Effector memory CD8-positive, alpha-beta T cell (primary cell): ENCODE results near the gene SIX3.

Source experiments
- ATAC-seq: fragments of 150-1000 bp; cut with Tn5 transposase; replicated peaks from 2 replicates; pipeline ENCODE4 v1.10.0; 2021; ENCODE audit warnings: mild to moderate bottlenecking, moderate library complexity
- DNase-seq, 3 experiments: peaks; one replicate each; pipeline ENCODE4 v3.0.0; 2021
- H3K27ac Mint-ChIP-seq, 2 donors: one replicate each; pipeline ENCODE4 v1.8.0; 2022; ENCODE audit warnings: mild to moderate bottlenecking in 2 of 2, mixed read lengths in 2 of 2, moderate library complexity in 2 of 2
- H3K27me3 Mint-ChIP-seq, 2 donors: one replicate each; pipeline ENCODE4 v1.8.0; 2022; ENCODE audit warnings: mixed read lengths in 2 of 2
- H3K36me3 Mint-ChIP-seq: one replicate; pipeline ENCODE4 v1.8.0; 2022; ENCODE audit warnings: mild to moderate bottlenecking, moderate library complexity, mixed read lengths; ENCODE audit not compliant: insufficient read depth
- H3K4me1 Mint-ChIP-seq, 2 donors: one replicate each; pipeline ENCODE4 v1.8.0; 2022; ENCODE audit warnings: low read depth in 2 of 2, mixed read lengths in 2 of 2
- H3K4me3 Mint-ChIP-seq, 2 donors: one replicate each; pipeline ENCODE4 v1.8.0; 2022; ENCODE audit warnings: mild to moderate bottlenecking in 2 of 2, mixed read lengths in 2 of 2, moderate library complexity in 2 of 2
- H3K9me3 Mint-ChIP-seq, 2 donors: one replicate each; pipeline ENCODE4 v1.8.0; 2022; ENCODE audit warnings: mixed read lengths in 2 of 2

SIX3 gene

GRCh38 chr2:44962176-44962695, 20.7 kb downstream of the SIX3 start:
- H3K4me1 Mint-ChIP-seq = no peaks in the 10 kb centered on the region
- ATAC-seq = no peak
- no peak for DNase-seq
- H3K36me3 Mint-ChIP-seq = no peaks in the 10 kb centered on the region
- H3K9me3 Mint-ChIP-seq = no peaks in the 10 kb centered on the region
- H3K27me3 Mint-ChIP-seq = peaks cover 70 to 95% of the 10 kb centered on the region in 2 donors
- no peak overlapping the region for H3K4me3 Mint-ChIP-seq
- H3K27ac Mint-ChIP-seq = no peak overlapping the region

GRCh38 chr2:44964752-44965236, 23.3 kb downstream of the SIX3 start:
- Mint-ChIP-seq H3K4me1 (no peaks in the 10 kb centered on the region), H3K4me3 (no peak overlapping the region), H3K27me3 (peaks cover 53 to 69% of the 10 kb centered on the region in 2 donors), H3K36me3 (no peaks in the 10 kb centered on the region), H3K27ac (no peak overlapping the region), H3K9me3 (no peaks in the 10 kb centered on the region)
- no peak for DNase-seq
- no peak for ATAC-seq

- H3K36me3 Mint-ChIP-seq = no peaks in the 10 kb centered on the region
- no peak for DNase-seq
- H3K4me1 Mint-ChIP-seq = no peaks in the 10 kb centered on the region
- no peaks in the 10 kb centered on the region for H3K9me3 Mint-ChIP-seq
- no peak overlapping the region for H3K27ac Mint-ChIP-seq
- ATAC-seq = no peak
- peaks cover 48 to 63% of the 10 kb centered on the region in 2 donors for H3K27me3 Mint-ChIP-seq
- no peak overlapping the region for H3K4me3 Mint-ChIP-seq
Observed at GRCh38 chr2:44965684-44966083, 24.2 kb downstream of the SIX3 start.

GRCh38 chr2:44967056-44967455, 25.6 kb downstream of the SIX3 start:
- H3K36me3 Mint-ChIP-seq = no peaks in the 10 kb centered on the region
- no peak overlapping the region for H3K4me3 Mint-ChIP-seq
- no peaks in the 10 kb centered on the region for H3K4me1 Mint-ChIP-seq

GRCh38 chr2:44967727-44968432, 26.4 kb downstream of the SIX3 start:
- no peak overlapping the region for H3K4me3 Mint-ChIP-seq
- H3K27me3 Mint-ChIP-seq = peaks cover 32 to 56% of the 10 kb centered on the region in 2 donors
- H3K9me3 Mint-ChIP-seq = no peaks in the 10 kb centered on the region
- no peak overlapping the region for H3K27ac Mint-ChIP-seq
- DNase-seq = no peak
- H3K36me3 Mint-ChIP-seq = no peaks in the 10 kb centered on the region
- H3K4me1 Mint-ChIP-seq = no peaks in the 10 kb centered on the region
- no peak for ATAC-seq

More at GRCh38 chr2:44967056-44967455, 25.6 kb downstream of the SIX3 start:
- no peak for ATAC-seq
- Mint-ChIP-seq H3K9me3 (no peaks in the 10 kb centered on the region), H3K27ac (no peak overlapping the region), H3K27me3 (peaks cover 35 to 57% of the 10 kb centered on the region in 2 donors)
- DNase-seq = no peak

- Mint-ChIP-seq H3K4me3 (no peak overlapping the region), H3K27me3 (peaks cover 15 to 37% of the 10 kb centered on the region in 2 donors), H3K27ac (no peak overlapping the region), H3K36me3 (no peaks in the 10 kb centered on the region), H3K4me1 (peaks cover 4 to 5% of the 10 kb centered on the region in 2 donors), H3K9me3 (no peaks in the 10 kb centered on the region)
- DNase-seq (no peak), ATAC-seq (no peak)
Observed at GRCh38 chr2:44969936-44970335, 28.4 kb downstream of the SIX3 start.

- no peak overlapping the region for H3K27ac Mint-ChIP-seq
- DNase-seq (no peak), ATAC-seq (no peak)
- H3K27me3 Mint-ChIP-seq = peaks cover 15 to 27% of the 10 kb centered on the region in 2 donors
- H3K4me3 Mint-ChIP-seq = no peak overlapping the region
- no peaks in the 10 kb centered on the region for H3K36me3 Mint-ChIP-seq
- peaks cover 4 to 5% of the 10 kb centered on the region in 2 donors for H3K4me1 Mint-ChIP-seq
- no peaks in the 10 kb centered on the region for H3K9me3 Mint-ChIP-seq
Observed at GRCh38 chr2:44970846-44971450, 29.4 kb downstream of the SIX3 start.

GRCh38 chr2:44972771-44973535, 31.5 kb downstream of the SIX3 start:
- Mint-ChIP-seq H3K4me3 (peak overlapping the region; percentile 11 to 43), H3K27ac (no peak overlapping the region), H3K27me3 (peaks cover 17 to 32% of the 10 kb centered on the region in 2 donors), H3K9me3 (no peaks in the 10 kb centered on the region), H3K4me1 (peaks cover 4 to 5% of the 10 kb centered on the region in 2 donors), H3K36me3 (no peaks in the 10 kb centered on the region)
- no peak for ATAC-seq
- no peak for DNase-seq

GRCh38 chr2:44974064-44974715, 32.7 kb downstream of the SIX3 start:
- no peaks in the 10 kb centered on the region for H3K36me3 Mint-ChIP-seq
- DNase-seq (no peak), ATAC-seq (no peak)
- no peak overlapping the region for H3K4me3 Mint-ChIP-seq
- H3K27me3 Mint-ChIP-seq = peaks cover 19 to 41% of the 10 kb centered on the region in 2 donors
- H3K27ac Mint-ChIP-seq = no peak overlapping the region
- H3K9me3 Mint-ChIP-seq = no peaks in the 10 kb centered on the region
- peaks cover 4 to 5% of the 10 kb centered on the region in 2 donors for H3K4me1 Mint-ChIP-seq

GRCh38 chr2:44975571-44976450, 34.3 kb downstream of the SIX3 start:
- no peaks in the 10 kb centered on the region for H3K36me3 Mint-ChIP-seq

GRCh38 chr2:44979581-44979980, 38.1 kb downstream of the SIX3 start:
- H3K27ac Mint-ChIP-seq = no peak overlapping the region

More at GRCh38 chr2:44975571-44976450, 34.3 kb downstream of the SIX3 start:
- peaks cover 19 to 39% of the 10 kb centered on the region in 2 donors for H3K27me3 Mint-ChIP-seq
- H3K9me3 Mint-ChIP-seq = no peaks in the 10 kb centered on the region
- H3K4me1 Mint-ChIP-seq = peaks cover 4 to 5% of the 10 kb centered on the region in 2 donors
- H3K27ac Mint-ChIP-seq = no peak overlapping the region
- H3K4me3 Mint-ChIP-seq = no peak overlapping the region
- no peak for DNase-seq
- no peak for ATAC-seq

More at GRCh38 chr2:44979581-44979980, 38.1 kb downstream of the SIX3 start:
- Mint-ChIP-seq H3K4me1 (peaks cover 3 to 4% of the 10 kb centered on the region in 2 donors), H3K27me3 (peaks cover 36 to 39% of the 10 kb centered on the region in 2 donors), H3K36me3 (no peaks in the 10 kb centered on the region), H3K9me3 (no peaks in the 10 kb centered on the region), H3K4me3 (no peak overlapping the region)
- DNase-seq = no peak
- no peak for ATAC-seq
